ENCODE measurements around the gene ITPK1.

Gene ITPK1

GRCh38 chr14:93056840-93057585 lies 58.7 kb downstream of the ITPK1 start:
- TF ChIP-seq FOXP2 (optimal IDR thresholded peaks at IDR 0.05; ENCODE audit: borderline replicate concordance, extremely low read depth, extremely low read length, insufficient read depth) (no peak), TAF1 (IDR thresholded peaks at IDR 0.05; ENCODE audit: borderline replicate concordance, insufficient read depth, low read length) (no peak), POLR2AphosphoS5 (IDR thresholded peaks at IDR 0.05; ENCODE audit: low read depth, low read length) (no peak), REST (IDR thresholded peaks at IDR 0.05; ENCODE audit: insufficient read depth in 1 of 2, low read depth in 2 of 2, low read length in 2 of 2) (no peak), SIN3A (IDR thresholded peaks at IDR 0.05; ENCODE audit: borderline replicate concordance, insufficient read depth, low read length) (no peak)

- TF ChIP-seq SIN3A (IDR thresholded peaks at IDR 0.05; ENCODE audit: borderline replicate concordance, insufficient read depth, low read length) (no peak), REST (IDR thresholded peaks at IDR 0.05; ENCODE audit: insufficient read depth in 1 of 2, low read depth in 2 of 2, low read length in 2 of 2) (no peak), TAF1 (IDR thresholded peaks at IDR 0.05; ENCODE audit: borderline replicate concordance, insufficient read depth, low read length) (no peak), FOXP2 (optimal IDR thresholded peaks at IDR 0.05; ENCODE audit: borderline replicate concordance, extremely low read depth, extremely low read length, insufficient read depth) (no peak), POLR2AphosphoS5 (IDR thresholded peaks at IDR 0.05; ENCODE audit: low read depth, low read length) (no peak)
Observed at GRCh38 chr14:93056166-93056839, 59.4 kb downstream of the ITPK1 start.

GRCh38 chr14:93055651-93056115 lies 60.0 kb downstream of the ITPK1 start:
- no peak for TF ChIP-seq REST (IDR thresholded peaks at IDR 0.05; ENCODE audit: insufficient read depth in 1 of 2, low read depth in 2 of 2, low read length in 2 of 2)
- TF ChIP-seq POLR2AphosphoS5 (IDR thresholded peaks at IDR 0.05; ENCODE audit: low read depth, low read length) = no peak
- no peak for TF ChIP-seq FOXP2 (optimal IDR thresholded peaks at IDR 0.05; ENCODE audit: borderline replicate concordance, extremely low read depth, extremely low read length, insufficient read depth)
- no peak for TF ChIP-seq SIN3A (IDR thresholded peaks at IDR 0.05; ENCODE audit: borderline replicate concordance, insufficient read depth, low read length)
- no peak for TF ChIP-seq TAF1 (IDR thresholded peaks at IDR 0.05; ENCODE audit: borderline replicate concordance, insufficient read depth, low read length)

- no peak for TF ChIP-seq REST (IDR thresholded peaks at IDR 0.05; ENCODE audit: insufficient read depth in 1 of 2, low read depth in 2 of 2, low read length in 2 of 2)
- no peak for TF ChIP-seq FOXP2 (optimal IDR thresholded peaks at IDR 0.05; ENCODE audit: borderline replicate concordance, extremely low read depth, extremely low read length, insufficient read depth)
- no peak for TF ChIP-seq POLR2AphosphoS5 (IDR thresholded peaks at IDR 0.05; ENCODE audit: low read depth, low read length)
- TF ChIP-seq TAF1 (IDR thresholded peaks at IDR 0.05; ENCODE audit: borderline replicate concordance, insufficient read depth, low read length) = no peak
- no peak for TF ChIP-seq SIN3A (IDR thresholded peaks at IDR 0.05; ENCODE audit: borderline replicate concordance, insufficient read depth, low read length)
Observed at GRCh38 chr14:93054876-93055275, 60.8 kb downstream of the ITPK1 start.

Measured in PFSK-1 (cell line).